OCI-LY7 (cell line): Measurements from ENCODE around the gene TMEM151B.
"Not testable (repeated sequence)": the region's sequence is repeated elsewhere in the genome, so short reads cannot be mapped to it uniquely, and the experiment has no call there.

Source experiments
- EZH2phosphoT487 ChIP-seq: fragments of 200-600 bp; sonication (generic); IDR thresholded peaks from 2 replicates; pipeline ENCODE4 v1.6.1; 2018; ENCODE audit warnings: low read depth, borderline replicate concordance, mild to moderate bottlenecking, mixed run types, antibody characterized with exemption, low read length, moderate library complexity, mixed read lengths
- TF ChIP-seq, protein P1 (sequence below): fragments of 200-600 bp; sonication (generic); conservative IDR thresholded peaks from 2 replicates; pipeline ENCODE4 v1.5.1; 2014; ENCODE audit warnings: mild to moderate bottlenecking, antibody characterized with exemption, low read length, moderate library complexity, mixed read lengths

DNA sequence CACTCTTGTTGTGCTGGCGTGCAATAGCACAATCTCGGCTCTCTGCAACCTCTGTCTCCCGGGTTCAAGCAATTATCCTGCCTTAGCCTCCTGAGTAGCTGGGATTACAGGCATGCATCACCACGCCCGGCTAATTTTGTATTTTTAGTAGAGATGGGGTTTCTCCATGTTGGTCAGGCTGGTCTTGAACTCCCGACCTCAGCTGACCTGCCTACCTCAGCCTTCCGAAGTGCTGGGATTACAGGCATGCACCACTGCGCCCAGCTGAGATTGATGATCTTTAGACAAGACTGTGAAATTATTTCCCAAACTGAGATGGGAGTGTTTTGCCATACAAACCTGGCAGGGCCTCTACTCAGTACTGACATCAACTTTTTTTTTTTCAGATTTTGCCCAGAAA lies 44.4 kb downstream of the TMEM151B start:
- TF ChIP-seq, protein P1, sequence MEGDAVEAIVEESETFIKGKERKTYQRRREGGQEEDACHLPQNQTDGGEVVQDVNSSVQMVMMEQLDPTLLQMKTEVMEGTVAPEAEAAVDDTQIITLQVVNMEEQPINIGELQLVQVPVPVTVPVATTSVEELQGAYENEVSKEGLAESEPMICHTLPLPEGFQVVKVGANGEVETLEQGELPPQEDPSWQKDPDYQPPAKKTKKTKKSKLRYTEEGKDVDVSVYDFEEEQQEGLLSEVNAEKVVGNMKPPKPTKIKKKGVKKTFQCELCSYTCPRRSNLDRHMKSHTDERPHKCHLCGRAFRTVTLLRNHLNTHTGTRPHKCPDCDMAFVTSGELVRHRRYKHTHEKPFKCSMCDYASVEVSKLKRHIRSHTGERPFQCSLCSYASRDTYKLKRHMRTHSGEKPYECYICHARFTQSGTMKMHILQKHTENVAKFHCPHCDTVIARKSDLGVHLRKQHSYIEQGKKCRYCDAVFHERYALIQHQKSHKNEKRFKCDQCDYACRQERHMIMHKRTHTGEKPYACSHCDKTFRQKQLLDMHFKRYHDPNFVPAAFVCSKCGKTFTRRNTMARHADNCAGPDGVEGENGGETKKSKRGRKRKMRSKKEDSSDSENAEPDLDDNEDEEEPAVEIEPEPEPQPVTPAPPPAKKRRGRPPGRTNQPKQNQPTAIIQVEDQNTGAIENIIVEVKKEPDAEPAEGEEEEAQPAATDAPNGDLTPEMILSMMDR = not testable (repeated sequence)
- TF ChIP-seq EZH2phosphoT487 = not testable (repeated sequence)
